ENCODE measurements around the gene MVB12A. TPM values are rescaled to one million over a fixed set of nuclear protein-coding genes. Genes with fewer than 3 reads are reported as not detected.

Gene MVB12A
- total and polyA plus RNA-seq, 2 experiments from 2014 or later, result 36.6 to 60.3 TPM

GRCh38 chr19:17409990-17410389 is 9.9 kb upstream of the MVB12A start (continued):
- TF ChIP-seq REST (IDR thresholded peaks at IDR 0.05; ENCODE audit: unreplicated experiment) (no peak), CTCF (conservative IDR thresholded peaks at IDR 0.05; ENCODE audit: low read depth in 2 of 2) (no peak)

- TF ChIP-seq ZNF114 (CRISPR knock-in tag; IDR thresholded peaks at IDR 0.05) (no peak), ZNF331 (CRISPR knock-in tag; IDR thresholded peaks at IDR 0.05; ENCODE audit: low read depth) (no peak), ETS1 (IDR thresholded peaks at IDR 0.05) (no peak), CREB1 (CRISPR knock-in tag; IDR thresholded peaks at IDR 0.05; ENCODE audit: low read depth) (no peak)
- no peak overlapping the region for H3K4me3 ChIP-seq
- H3K79me2 ChIP-seq (replicated peaks; ENCODE audit: insufficient read depth), result no peaks in the 10 kb centered on the region
- H4K20me1 ChIP-seq (replicated peaks; ENCODE audit: insufficient read depth), result no peaks in the 10 kb centered on the region
- H3K9me2 ChIP-seq (ENCODE audit: insufficient read depth), result no peaks in the 10 kb centered on the region
- peaks cover 30% of the 10 kb centered on the region for H3K4me1 ChIP-seq (ENCODE audit: insufficient read depth)
- Mint-ChIP-seq H3K36me3 (ENCODE audit: low read depth) (peaks cover 11% of the 10 kb centered on the region), H3K27me3 (ENCODE audit: insufficient read depth, low read depth, poor library complexity) (peaks cover 23% of the 10 kb centered on the region), H3K4me3 (no peak overlapping the region), H3K27ac (no peak overlapping the region), H3K9me3 (no peaks in the 10 kb centered on the region), H3K4me1 (peaks cover 27% of the 10 kb centered on the region)
- no peaks in the 10 kb centered on the region for H3K36me3 ChIP-seq (ENCODE audit: insufficient read depth)
- ATAC-seq (no peak), DNase-seq (ENCODE audit: low spot score) (no peak)
- no peak overlapping the region for H3K27ac ChIP-seq (ENCODE audit: low read depth)
- no peak overlapping the region for H3K4me2 ChIP-seq
- H3K27me3 ChIP-seq (ENCODE audit: insufficient read depth), result peaks cover 28% of the 10 kb centered on the region
- no peak overlapping the region for H2AFZ ChIP-seq
- H3F3A ChIP-seq (replicated peaks; ENCODE audit: low read depth), result 0 out of 2 replicates have a peak, but pooled peaks cover 9% of the 10 kb centered on the region
Measured at GRCh38 chr19:17411801-17412200, 8.0 kb upstream of the MVB12A start.

- Histone ChIP-seq H4K20me1 (replicated peaks; ENCODE audit: insufficient read depth) (no peaks in the 10 kb centered on the region), H3K27ac (ENCODE audit: low read depth) (no peak overlapping the region), H2AFZ (no peak overlapping the region), H3F3A (replicated peaks; ENCODE audit: low read depth) (0 out of 2 replicates have a peak, but pooled peaks cover 6% of the 10 kb centered on the region), H3K4me2 (no peak overlapping the region; the same call in 1 of the 2 replicates), H3K36me3 (ENCODE audit: insufficient read depth) (no peaks in the 10 kb centered on the region), H3K27me3 (ENCODE audit: insufficient read depth) (peaks cover 33% of the 10 kb centered on the region), H3K4me3 (no peak overlapping the region), H3K9me2 (ENCODE audit: insufficient read depth) (no peaks in the 10 kb centered on the region), H3K4me1 (ENCODE audit: insufficient read depth) (peaks cover 30% of the 10 kb centered on the region), H3K79me2 (replicated peaks; ENCODE audit: insufficient read depth) (no peaks in the 10 kb centered on the region)
- no peaks in the 10 kb centered on the region for H3K9me3 Mint-ChIP-seq
- peaks cover 25% of the 10 kb centered on the region for H3K4me1 Mint-ChIP-seq
- H3K4me3 Mint-ChIP-seq, result no peak overlapping the region
- peaks cover 11% of the 10 kb centered on the region; the same call in 2 of the 3 replicates for H3K36me3 Mint-ChIP-seq (ENCODE audit: low read depth)
- ATAC-seq (no peak), DNase-seq (ENCODE audit: low spot score) (no peak)
- H3K27ac Mint-ChIP-seq, result no peak overlapping the region
- peaks cover 31% of the 10 kb centered on the region for H3K27me3 Mint-ChIP-seq (ENCODE audit: insufficient read depth, low read depth, poor library complexity)
- TF ChIP-seq ZNF462 (CRISPR knock-in tag; IDR thresholded peaks at IDR 0.05), result no peak
Measured at GRCh38 chr19:17414097-17414496, 5.8 kb upstream of the MVB12A start.
